OCI-LY7 (cell line): Measurements from ENCODE around the gene ATP5F1E.
"Not testable (repeated sequence)": the region's sequence is repeated elsewhere in the genome, so short reads cannot be mapped to it uniquely, and the experiment has no call there.

Source experiments
- CTCF ChIP-seq: fragments of 200-600 bp; sonication (generic); conservative IDR thresholded peaks from 2 replicates; pipeline ENCODE4 v1.5.1; 2014; ENCODE audit warnings: mild to moderate bottlenecking, antibody characterized with exemption, low read length, moderate library complexity, mixed read lengths
- EZH2phosphoT487 ChIP-seq: fragments of 200-600 bp; sonication (generic); IDR thresholded peaks from 2 replicates; pipeline ENCODE4 v1.6.1; 2018; ENCODE audit warnings: low read depth, borderline replicate concordance, mild to moderate bottlenecking, mixed run types, antibody characterized with exemption, low read length, moderate library complexity, mixed read lengths

GRCh38 chr20:59041487-59041886 lies 9.4 kb upstream of the ATP5F1E start:
- TF ChIP-seq CTCF, EZH2phosphoT487: not testable (repeated sequence)
